Vagina (tissue), 2 donors: Measurements from ENCODE around the gene MED13L.

ENCODE experiments used
- POLR2A ChIP-seq, 2 donors: fragments of 450-650 bp; IDR thresholded peaks; one replicate each; pipeline ENCODE4 v1.6.1; 2017; ENCODE audit warnings: antibody characterized with exemption in 2 of 2, mild to moderate bottlenecking in 2 of 2, moderate library complexity in 2 of 2
- POLR2AphosphoS5 ChIP-seq, 2 donors: sonication (generic); formaldehyde crosslinking; IDR thresholded peaks; one replicate each; pipeline ENCODE4 v1.9.0; 2017; ENCODE audit warnings: antibody characterized with exemption in 2 of 2, mild to moderate bottlenecking in 2 of 2, low read depth in 1 of 2; ENCODE audit not compliant: insufficient read depth in 1 of 2

DNA sequence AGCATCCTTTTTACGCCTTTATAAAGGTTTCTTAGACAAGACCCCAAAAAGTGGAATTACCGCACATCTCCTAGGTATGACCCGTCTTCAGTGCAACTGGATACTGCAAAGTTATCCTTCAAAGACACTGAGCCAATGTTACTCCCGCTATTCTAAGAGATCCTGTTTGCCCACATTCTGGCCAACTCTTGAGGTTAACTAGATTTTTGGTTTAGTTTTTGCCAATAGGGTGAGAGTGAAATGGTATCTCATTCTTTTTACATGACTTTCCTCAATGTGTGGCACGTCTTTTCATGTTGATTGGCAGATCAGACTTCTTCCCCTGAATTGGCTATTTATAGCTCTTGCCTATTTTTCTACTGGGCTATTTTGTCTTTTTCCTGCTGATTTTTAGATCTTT lies 347.2 kb downstream of the MED13L start:
- TF ChIP-seq POLR2A (IDR thresholded peaks at IDR 0.05) (no peak), POLR2AphosphoS5 (IDR thresholded peaks at IDR 0.05; ENCODE audit: insufficient read depth in 1 of 2, low read depth in 1 of 2) (no peak)
